Endometrial microvascular endothelial cells (primary cell): Measurements from ENCODE around the gene ASTN2. TPM values are rescaled to one million over a fixed set of nuclear protein-coding genes. Genes with fewer than 3 reads are reported as not detected.

Experiments used
- in situ Hi-C: cut with HindIII; loops from 2 replicates; pipeline ENCODE4 v1.10.0; 2017; ENCODE audit warnings: low sequenced_read_pairs, low pct_unique_long_range_greater_than_20kb; ENCODE audit errors: inconsistent ontology term
- total RNA-seq: library from RNA; depleted of rRNA; stranded (reverse); fragments of >200 nt; gene quantifications from one replicate; pipeline ENCODE4 v1.2.3, GENCODE V29; 2015; ENCODE audit errors: inconsistent ontology term

Gene ASTN2
- total RNA-seq, 1 donor from 2014 or later: 2.1 TPM

DNA sequence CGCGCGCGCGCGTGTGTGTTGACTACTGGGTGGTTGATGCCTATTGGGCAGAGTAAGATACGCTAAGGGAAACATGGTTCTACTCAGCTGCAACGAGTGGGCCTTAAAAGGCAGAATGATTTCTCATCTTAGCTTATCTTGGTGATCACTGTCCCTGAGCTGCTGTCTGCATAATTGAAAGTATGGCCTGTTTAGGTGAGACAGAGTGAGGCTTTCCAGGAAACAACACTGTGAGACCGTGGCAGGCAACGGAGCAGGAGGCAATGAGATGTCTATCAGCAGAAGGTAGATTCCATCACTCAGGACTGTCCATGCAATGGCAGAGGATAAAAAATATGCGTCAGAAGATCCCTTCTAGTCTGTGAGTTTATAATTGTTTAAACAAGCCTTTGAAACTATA, 450.6 kb downstream of the ASTN2 start:
- in situ Hi-C loops: no loop called here

DNA sequence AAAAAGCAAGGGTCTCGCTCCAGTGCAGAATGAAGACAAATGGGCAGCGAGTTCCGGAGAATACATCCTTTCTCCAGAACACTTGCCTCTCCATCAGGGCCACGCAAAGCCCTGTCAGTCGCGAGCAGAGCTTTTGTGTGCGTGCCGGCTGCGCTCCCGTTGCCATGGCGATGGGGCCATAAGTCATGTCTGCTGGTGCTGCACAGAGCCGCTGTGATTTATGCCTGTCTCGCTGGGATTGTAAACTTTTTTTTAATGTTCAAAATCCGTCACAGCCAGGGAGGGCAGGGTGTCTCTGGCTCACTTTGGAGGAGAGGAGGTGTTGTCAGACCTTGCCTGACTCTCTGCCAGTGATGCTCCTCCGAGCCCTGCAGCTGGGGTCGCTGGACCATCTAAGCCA, 455.0 kb downstream of the ASTN2 start:
- in situ Hi-C loops: no loop called here

DNA sequence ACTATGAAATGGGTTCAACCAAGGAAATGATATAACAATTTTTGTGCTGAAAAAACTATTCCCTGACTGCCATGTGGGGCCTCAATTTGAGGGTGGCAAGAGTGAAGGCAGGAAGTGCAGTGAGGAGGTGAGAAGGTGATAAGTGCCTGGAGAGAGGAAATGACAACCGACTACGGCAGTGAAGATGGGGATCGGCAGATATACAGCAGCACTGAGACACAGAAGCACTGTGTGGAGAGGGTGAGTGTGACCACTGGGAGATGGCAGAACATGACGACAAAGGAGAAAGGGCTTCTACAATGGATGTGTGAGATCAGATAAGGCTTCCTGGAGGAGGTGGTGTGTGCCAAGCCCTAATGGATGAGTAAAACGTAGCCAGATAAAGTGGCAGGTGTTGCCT, 456.0 kb downstream of the ASTN2 start:
- in situ Hi-C loops: no loop called here

DNA sequence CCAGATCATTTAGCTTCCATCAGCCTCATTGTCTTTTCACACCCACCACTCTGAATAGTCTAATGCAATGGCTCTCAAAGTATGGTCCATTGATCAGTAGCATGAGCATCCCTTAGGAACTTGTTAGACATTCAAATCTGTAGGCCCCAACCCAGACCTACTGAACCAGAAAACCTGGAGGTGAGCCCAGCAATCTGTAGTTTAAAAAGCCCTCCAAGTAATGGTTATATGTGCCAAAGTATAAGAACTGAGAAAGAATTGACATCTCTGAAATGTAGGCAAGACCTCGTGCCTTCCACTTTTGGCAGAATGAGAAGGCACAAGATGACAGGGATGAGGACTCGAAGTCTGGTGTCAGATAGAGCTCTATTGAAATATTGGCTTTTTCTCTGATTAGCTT, 460.1 kb downstream of the ASTN2 start:
- in situ Hi-C loops: no loop called here

DNA sequence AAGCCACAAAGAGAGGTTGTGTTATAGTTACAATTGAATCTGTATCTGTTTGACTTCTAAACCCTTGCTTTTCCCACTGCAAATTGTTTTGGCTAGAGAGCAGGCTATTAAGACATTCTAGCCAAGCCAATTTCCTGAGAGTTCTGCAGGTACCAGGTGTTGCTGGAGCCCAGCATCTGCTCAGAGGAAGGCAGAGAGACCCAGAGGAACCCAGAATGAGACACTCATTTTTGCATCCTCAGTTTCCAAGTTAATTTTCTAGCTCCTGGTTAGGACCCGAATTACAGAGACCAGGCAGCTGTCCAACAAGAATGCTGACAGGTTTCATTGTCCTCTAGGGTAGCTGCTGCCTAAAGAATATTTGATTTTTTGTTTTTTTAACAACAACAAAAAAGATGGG, 461.6 kb downstream of the ASTN2 start:
- in situ Hi-C loops: no loop called here

DNA sequence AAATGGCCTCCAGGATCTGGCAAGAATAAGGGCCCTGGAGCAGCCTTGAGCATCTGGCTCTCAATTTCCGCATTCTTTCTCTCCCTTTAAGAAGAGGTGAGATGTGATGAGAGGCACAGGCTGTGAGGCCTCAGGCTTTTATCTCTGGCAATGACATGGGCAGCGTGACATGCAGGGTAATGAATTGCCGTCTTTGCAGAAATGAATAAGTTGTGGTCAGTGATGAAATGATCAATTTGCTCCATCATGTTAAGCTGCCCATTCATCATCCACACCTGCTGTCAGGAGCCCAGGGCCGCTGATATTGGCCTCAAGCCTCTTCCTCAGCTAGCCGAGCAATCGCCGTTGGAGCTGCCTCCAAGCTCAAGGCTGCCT, 462.4 kb downstream of the ASTN2 start:
- in situ Hi-C loops: no loop called here

DNA sequence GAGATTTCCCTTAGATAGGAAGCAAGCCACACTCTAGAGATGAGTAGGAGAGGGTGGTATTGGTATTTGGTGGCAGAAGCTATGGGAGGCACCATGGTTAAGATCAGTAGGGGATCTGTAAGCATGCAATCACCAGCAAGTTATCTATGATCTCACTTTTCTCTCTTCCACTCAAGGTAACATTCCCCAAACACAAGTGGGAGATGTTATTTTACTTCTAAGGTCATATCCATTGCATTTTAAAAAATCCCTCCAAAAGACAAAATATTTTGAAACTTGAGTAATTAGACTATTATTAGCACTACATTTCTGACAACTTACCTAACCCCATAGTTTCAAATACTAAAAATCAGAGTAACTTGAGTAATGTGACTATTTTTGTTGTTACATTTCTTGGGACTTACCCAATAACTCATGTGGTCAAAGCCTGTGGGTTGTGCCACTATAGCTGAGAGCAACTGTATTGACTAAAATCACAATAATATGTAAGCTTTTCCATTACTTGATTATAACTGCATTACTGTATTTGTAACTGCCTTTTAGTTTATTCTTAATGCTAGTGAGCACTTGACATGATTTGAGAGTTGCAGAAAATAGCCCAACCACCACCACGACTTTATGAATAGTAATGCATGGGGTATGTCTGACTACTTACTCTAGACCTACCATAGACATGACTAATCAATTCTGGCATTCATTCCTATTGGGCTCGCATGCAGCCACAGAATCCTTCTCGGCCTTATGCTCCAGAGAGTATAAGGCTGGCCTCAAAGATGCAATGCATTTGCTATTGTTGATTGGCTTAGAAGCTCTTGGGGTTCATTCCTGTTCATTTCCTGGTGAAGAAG, 463.0 kb downstream of the ASTN2 start:
- in situ Hi-C loops: no loop called here

DNA sequence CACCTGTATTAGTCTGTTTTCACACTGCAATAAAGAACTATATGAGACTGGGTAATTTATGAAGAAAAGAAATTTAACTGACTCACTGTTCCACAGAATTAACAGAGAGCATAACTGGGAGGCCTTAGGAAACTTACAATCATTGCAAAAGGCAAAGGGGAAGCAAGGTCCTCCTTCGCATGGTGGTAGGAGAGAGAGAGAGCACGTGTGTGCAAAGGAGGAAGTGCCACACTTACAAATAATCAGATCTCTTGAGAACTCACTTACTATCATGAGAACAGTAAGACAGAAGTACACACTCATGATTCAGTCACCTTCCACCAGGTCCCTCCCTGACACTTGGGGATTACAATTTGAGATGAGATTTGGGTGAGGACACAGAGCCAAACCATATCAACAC, 469.0 kb downstream of the ASTN2 start:
- in situ Hi-C loops: no loop called here

DNA sequence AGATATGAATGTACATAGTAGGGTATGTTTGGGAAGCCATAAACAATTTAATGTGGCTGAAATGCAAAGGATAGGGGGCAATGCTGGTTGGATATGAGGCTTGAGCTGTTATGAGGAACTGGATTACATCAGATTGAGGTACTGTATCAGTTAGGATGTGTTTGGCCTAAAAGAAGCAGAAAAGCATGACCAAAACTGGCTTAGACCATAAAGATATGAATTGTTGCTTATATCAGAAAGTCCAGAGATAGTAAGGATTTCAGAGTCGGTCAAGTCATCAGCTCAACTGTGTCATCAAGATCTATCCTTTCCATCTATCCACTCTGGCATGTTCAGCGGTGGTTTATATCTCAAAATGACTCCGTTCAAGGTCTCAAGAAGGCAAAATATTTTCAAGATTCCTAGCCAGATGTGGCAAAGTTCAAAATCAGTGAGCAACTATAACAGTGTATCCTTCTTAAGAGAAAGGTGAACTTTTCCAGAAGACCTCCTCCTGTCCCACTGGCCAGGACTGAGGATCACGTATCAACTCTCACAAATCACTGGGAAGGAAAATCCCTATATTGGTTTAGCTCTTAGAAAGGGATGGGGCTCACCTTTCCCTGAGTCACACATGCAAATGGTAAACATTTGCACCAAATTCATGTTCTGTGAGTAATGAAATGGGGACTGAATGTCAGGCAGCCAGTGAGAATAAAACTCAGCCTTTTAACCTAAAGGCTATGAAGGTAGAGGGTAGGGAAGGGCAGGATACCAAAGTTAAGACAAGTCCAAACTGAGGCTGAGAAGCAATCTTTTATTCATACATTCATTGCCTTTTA, 469.9 kb downstream of the ASTN2 start:
- in situ Hi-C loops: no loop called here

DNA sequence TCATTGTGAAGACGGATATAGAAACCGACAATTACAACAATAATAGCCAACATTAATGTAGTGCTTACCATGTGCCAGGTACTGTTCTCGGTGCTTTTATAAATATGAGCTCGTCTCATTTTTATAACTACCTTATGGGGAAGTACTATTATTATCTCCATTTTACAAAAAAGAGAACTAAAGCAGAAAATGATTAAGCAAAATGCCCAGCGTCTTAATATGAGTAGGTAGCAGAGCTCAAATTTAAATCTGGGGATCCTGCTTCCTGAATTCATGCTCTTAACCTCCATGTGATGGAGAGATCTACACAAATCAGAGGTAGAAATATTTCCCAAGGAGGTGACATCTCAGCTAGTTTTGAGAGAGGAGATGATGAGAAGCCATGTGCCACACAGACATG, 470.9 kb downstream of the ASTN2 start:
- in situ Hi-C loops: no loop called here

DNA sequence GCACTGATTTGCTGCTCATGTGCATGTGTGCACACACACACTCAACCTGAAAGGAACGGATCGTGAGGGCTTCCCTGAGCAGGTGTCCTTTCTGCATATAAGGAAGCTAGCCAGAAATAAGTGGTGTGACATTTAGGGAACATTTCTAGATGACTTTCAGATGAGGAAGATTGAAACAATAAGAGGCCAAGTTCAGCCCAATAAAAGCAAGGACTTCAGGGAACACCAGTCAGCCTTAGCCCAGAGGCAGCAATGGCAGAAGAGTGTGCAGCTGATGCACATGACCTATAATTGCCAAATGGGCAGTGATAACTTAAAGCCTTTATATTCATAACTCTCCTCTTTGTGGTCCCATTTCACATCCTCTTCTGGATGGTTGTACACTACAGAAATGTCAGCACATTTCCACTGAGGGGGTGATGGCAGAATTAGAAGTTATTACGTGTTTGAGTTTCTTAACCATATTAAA, 472.2 kb downstream of the ASTN2 start:
- in situ Hi-C loops: no loop called here

DNA sequence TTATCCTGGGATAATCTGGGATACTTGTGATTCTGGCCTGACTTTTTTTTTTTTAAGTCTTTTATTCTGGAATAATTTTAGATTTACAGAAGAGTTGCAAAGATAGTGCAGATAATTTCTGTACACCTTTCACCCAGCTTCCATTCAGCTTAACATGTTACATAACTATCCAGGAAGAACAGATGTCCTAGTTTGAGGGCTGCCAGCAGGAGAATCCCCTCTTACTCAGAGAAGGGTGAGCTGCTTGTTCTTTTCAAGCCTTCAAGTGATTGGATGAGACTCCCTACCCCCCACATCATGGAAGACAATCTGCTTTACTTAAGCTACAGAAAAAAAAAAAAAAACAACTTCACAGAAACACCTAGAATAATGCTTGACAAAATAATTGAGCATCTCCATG, 473.6 kb downstream of the ASTN2 start:
- in situ Hi-C loops: no loop called here

DNA sequence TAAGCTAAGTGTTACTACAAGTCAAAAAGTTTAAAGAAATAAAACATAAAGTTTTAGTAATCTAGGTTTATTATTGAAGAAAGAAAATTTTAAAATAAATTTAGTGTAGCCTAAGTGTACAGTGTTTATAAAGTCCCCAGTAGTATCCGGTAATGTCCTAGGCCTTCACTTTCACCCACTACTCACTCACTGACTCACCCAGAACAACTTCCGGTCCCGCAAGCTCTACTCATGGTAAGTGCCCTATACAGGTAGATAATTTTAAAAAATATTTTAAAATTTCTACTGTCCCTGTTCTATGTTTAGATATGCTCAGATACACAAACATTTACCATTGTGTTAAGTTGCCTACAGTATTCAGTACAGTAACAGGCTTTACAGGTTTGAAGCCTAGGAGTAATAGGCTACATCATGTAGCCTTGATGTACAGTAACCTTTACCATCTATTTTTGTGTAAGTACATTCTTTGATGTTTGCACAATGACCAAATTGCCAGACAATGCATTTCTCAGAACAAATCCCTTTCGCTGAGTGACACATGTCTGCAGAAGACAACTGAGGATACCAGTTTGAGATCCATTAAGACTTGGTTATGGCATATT, 474.1 kb downstream of the ASTN2 start:
- in situ Hi-C loops: no loop called here

DNA sequence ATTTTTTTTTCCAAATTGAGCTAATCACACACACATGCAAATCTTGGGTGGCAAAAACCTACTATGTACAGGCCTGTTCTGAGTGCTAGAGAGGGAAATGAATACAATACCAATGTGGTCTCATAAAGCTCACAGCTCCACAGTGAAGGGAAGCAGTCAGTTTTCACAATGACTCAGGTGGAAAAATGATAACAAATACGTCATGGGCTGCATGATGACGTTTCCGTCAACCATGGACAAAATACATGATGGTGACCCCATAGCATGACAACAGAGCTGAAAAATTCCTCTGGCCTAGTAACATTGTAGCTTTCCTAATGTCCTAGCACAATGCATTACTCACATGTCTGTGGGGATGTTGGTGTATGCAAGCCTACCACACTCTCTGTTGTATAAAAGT, 475.2 kb downstream of the ASTN2 start:
- in situ Hi-C loops: no loop called here

DNA sequence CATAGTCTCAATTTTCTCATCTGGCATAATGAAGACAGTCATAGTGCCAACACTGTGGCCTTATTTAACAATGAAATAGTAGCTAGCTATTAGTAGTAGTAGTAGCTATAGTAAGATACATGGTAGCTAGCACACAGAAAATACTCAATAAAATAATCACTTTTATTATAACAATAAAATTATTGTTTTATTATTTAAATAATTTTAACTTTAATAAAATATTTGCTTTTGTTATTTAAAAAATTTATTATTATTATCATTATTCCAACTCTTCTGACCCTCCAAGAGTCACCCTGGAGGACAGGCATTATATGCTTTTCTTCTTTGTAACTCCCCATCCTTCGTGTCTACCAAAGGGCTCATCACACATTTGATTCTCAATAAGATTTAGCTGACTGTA, 475.7 kb downstream of the ASTN2 start:
- in situ Hi-C loops: no loop called here

DNA sequence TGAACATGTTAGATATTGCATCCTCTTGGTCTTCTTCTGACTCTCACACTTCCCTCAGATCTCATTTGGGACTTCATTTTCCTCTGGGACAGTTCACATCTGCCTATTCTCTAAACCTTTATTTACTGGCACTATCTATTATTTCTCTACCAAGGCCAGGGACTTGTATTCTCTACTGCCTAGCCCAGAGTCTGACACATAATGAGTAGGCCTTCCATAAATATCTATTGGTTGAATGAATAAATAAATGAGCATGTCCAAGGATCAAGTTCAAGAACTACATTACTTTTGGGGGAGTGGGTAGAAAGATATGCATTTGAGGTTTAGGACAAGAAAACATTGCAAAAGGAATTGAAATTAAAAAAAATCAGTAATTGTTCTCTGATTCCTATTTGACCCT, 477.5 kb downstream of the ASTN2 start:
- in situ Hi-C loops: no loop called here

DNA sequence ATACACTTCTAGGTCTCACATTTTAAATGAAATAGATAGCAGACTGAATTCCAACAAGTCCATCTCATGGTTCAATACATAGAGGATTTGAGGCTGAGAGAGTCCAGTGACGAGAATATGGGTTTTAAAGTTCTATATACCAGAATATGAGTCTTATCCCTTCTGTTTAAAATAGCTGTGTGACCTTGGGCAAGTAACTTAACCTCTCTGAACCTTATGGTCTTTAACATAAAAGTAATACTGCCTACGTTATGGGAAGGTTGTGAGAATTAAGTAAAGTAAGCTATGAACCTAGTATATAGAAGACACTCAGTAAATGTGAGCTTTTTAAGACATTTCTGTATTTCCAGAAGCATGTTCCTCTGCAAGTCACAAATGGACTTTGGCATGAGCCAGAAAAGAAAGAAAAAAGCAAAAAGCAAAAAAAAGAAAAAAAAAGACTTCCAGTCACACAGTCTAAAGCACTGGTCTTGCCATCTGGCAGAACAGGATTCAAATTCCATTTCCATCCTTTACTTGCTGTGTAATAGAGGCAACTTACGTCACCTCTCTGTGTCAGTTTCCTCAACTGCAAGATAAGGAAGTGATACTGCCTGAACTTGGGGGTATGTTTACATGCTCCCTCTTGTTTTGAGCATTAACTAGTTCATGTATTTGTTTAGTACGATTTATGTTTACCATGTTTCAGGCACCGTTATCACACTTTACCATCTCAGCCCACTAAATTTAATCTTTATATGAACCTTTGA, 479.5 kb downstream of the ASTN2 start:
- in situ Hi-C loops: no loop called here

DNA sequence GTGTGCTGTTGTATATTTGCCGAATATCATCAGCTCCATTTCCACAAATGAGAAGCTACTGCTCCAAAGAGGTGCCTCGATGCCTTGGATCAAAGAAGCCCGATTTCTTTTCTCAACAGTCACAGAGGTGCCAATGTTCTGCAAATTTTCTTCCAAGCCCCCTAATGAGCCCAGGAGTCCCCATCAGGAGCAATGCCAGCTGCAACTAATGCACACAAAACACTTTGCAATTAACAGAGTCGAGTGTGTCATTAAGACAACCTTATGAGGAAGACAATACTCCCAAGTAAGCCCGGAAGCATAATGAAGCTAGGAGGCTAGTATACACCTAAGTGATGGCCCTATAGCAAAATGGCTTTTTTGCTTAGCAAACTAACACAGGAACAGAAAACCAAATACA, 480.7 kb downstream of the ASTN2 start:
- in situ Hi-C loops: no loop called here

DNA sequence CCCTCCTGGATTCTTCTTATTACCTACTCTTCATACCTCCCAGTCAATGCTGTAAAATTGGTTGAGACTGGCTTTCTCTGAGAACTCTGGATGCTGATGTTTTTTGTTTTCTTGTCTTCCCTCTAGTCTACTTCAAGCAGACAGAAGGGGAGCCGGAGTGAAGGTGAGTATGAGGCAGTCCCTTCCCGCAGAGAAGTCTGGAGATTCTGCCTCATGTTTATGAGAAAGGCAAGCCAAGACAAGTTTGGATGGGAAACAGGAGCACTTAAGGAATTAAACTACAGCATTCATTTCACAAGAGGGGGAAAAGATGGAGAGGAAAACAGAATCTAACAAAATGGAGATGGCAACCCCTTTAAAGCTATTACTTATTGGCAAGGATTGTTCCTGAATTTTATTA, 481.6 kb downstream of the ASTN2 start:
- in situ Hi-C loops: no loop called here
